ENCODE data around the gene MAN2A1. TPM values are rescaled to one million over a fixed set of nuclear protein-coding genes. Genes with fewer than 3 reads are reported as not detected.

Gene MAN2A1
- total RNA-seq, 4 donors from 2014 or later: 53.1 to 83.6 (median 59.3) TPM

DNA sequence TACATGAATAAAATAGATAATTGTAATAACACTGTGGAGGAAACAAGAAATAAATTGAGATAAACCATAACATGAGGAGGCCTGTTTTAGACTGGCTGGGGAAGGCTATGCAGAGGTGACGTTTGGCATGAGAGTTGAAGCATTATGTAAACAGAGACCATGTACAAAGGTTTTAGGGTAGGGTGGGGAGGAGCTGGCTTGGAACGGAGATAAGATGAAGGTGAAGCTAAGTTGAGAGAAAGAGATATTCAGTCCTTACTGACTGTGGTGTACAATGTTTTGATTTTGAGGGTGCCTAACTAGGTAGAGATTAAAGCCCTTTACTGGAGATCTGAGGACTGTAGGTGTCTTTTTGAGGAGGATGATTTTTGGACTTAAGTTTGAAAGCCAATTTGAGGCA, 17.8 kb downstream of the MAN2A1 start:
- Histone ChIP-seq H3K4me1 (peaks cover 0 to 5% of the 10 kb centered on the region in 2 donors), H3K4me3 (replicated peaks in 1 of 3) (no peak overlapping the region), H3K36me3 (no peaks in the 10 kb centered on the region), H3K27ac (no peak overlapping the region), H3K9me3 (no peaks in the 10 kb centered on the region), H3K27me3 (no peaks in the 10 kb centered on the region)
- 93% methylated on average over 2 of the region's 2 CpGs for whole genome bisulfite sequencing, 2 donors
- DNase-seq: no peak
- TF ChIP-seq, protein P1, sequence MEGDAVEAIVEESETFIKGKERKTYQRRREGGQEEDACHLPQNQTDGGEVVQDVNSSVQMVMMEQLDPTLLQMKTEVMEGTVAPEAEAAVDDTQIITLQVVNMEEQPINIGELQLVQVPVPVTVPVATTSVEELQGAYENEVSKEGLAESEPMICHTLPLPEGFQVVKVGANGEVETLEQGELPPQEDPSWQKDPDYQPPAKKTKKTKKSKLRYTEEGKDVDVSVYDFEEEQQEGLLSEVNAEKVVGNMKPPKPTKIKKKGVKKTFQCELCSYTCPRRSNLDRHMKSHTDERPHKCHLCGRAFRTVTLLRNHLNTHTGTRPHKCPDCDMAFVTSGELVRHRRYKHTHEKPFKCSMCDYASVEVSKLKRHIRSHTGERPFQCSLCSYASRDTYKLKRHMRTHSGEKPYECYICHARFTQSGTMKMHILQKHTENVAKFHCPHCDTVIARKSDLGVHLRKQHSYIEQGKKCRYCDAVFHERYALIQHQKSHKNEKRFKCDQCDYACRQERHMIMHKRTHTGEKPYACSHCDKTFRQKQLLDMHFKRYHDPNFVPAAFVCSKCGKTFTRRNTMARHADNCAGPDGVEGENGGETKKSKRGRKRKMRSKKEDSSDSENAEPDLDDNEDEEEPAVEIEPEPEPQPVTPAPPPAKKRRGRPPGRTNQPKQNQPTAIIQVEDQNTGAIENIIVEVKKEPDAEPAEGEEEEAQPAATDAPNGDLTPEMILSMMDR (IDR thresholded peaks at IDR 0.05): no peak
- no peak for TF ChIP-seq POLR2A (IDR thresholded peaks at IDR 0.05)
- intact Hi-C loops (cut with DNase I): no loop called here

- Histone ChIP-seq H3K4me3 (replicated peaks in 1 of 3) (no peak overlapping the region), H3K27me3 (no peaks in the 10 kb centered on the region), H3K9me3 (no peaks in the 10 kb centered on the region), H3K27ac (no peak overlapping the region), H3K36me3 (no peaks in the 10 kb centered on the region), H3K4me1 (peaks cover 0 to 5% of the 10 kb centered on the region in 2 donors)
- WGBS, 2 donors: 93 to 96% methylated on average over 2 of the region's 2 CpGs
- intact Hi-C loops (cut with DNase I): no loop called here
- DNase-seq: no peak
- TF ChIP-seq, protein P1 (IDR thresholded peaks at IDR 0.05): no peak
- TF ChIP-seq POLR2A (IDR thresholded peaks at IDR 0.05): no peak
Measured at GRCh38 chr5:109708813-109709212, 19.1 kb downstream of the MAN2A1 start.

GRCh38 chr5:109709225-109709624, 19.5 kb downstream of the MAN2A1 start:
- no peak for DNase-seq
- Histone ChIP-seq H3K27me3 (no peaks in the 10 kb centered on the region), H3K27ac (no peak overlapping the region), H3K36me3 (no peaks in the 10 kb centered on the region), H3K9me3 (no peaks in the 10 kb centered on the region), H3K4me3 (replicated peaks in 1 of 3) (no peak overlapping the region), H3K4me1 (peaks cover 0 to 3% of the 10 kb centered on the region in 2 donors)
- TF ChIP-seq, protein P1 (IDR thresholded peaks at IDR 0.05): no peak
- TF ChIP-seq POLR2A (IDR thresholded peaks at IDR 0.05): no peak
- intact Hi-C loops (cut with DNase I): no loop called here
- 95 to 96% methylated on average over 5 of the region's 5 CpGs for WGBS, 2 donors

- H3K9me3 ChIP-seq: no peaks in the 10 kb centered on the region
- no peak overlapping the region for H3K4me3 ChIP-seq (replicated peaks in 1 of 3)
- no peak for DNase-seq
- intact Hi-C loops (cut with DNase I): no loop called here
- TF ChIP-seq, protein P1 (IDR thresholded peaks at IDR 0.05): no peak
- TF ChIP-seq POLR2A (IDR thresholded peaks at IDR 0.05): no peak
- H3K27me3 ChIP-seq: no peaks in the 10 kb centered on the region
- H3K36me3 ChIP-seq: peaks cover 0 to 5% of the 10 kb centered on the region in 2 donors
- no peaks in the 10 kb centered on the region for H3K4me1 ChIP-seq
- H3K27ac ChIP-seq: no peak overlapping the region
Measured at GRCh38 chr5:109711673-109712072, 21.9 kb downstream of the MAN2A1 start.

DNA sequence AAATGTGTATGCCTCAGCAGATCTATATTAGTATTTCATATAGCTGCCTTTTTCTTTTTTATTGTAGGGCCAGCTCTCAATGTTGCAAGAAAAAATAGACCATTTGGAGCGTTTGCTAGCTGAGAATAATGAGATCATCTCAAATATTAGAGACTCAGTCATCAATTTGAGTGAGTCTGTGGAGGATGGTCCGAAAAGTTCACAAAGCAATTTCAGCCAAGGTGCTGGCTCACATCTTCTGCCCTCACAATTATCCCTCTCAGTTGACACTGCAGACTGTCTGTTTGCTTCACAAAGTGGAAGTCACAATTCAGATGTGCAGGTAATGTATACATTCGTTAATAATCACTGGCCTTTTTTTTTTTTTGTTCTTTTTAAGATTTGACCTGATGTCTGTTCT, 23.7 kb downstream of the MAN2A1 start:
- H3K27me3 ChIP-seq: no peaks in the 10 kb centered on the region
- WGBS, 2 donors: 85 to 86% methylated on average over 3 of the region's 3 CpGs
- intact Hi-C loops (cut with DNase I): no loop called here

More for the DNA sequence above, 23.7 kb downstream of the MAN2A1 start:
- no peaks in the 10 kb centered on the region for H3K9me3 ChIP-seq
- H3K4me1 ChIP-seq: no peaks in the 10 kb centered on the region
- TF ChIP-seq, protein P1 (IDR thresholded peaks at IDR 0.05): no peak
- TF ChIP-seq POLR2A (IDR thresholded peaks at IDR 0.05): no peak
- H3K27ac ChIP-seq: no peak overlapping the region
- peaks cover 3 to 5% of the 10 kb centered on the region in 2 donors for H3K36me3 ChIP-seq
- no peak for DNase-seq
- H3K4me3 ChIP-seq (replicated peaks in 1 of 3): no peak overlapping the region
